GM23338 (cell line): Measurements from ENCODE around the gene CORO1C. TPM values are rescaled to one million over a fixed set of nuclear protein-coding genes. Genes with fewer than 3 reads are reported as not detected.

ENCODE experiments used
- ATAC-seq: fragments of 200-7000 bp; cut with Tn5 transposase; 3 replicates; pipeline ENCODE4 v1.9.1; 2020
- DNase-seq: peaks from one replicate; pipeline ENCODE4 v3.0.0-alpha.2; 2015; ENCODE audit warnings: low spot score
- H2AFZ ChIP-seq: fragments of 200-600 bp; sonication (generic); 2 replicates; pipeline ENCODE4 v1.8.0; 2016; ENCODE audit warnings: antibody characterized with exemption, mild to moderate bottlenecking, moderate library complexity
- H3F3A ChIP-seq: fragments of 200-600 bp; sonication (generic); replicated peaks from 2 replicates; pipeline ENCODE4 v1.8.0; 2017; ENCODE audit warnings: antibody characterized with exemption, mixed run types, low read depth
- H3K27ac ChIP-seq: fragments of 200-600 bp; sonication (generic); 2 replicates; pipeline ENCODE4 v1.6.1; 2016; ENCODE audit warnings: low read depth
- H3K27me3 ChIP-seq: fragments of 200-600 bp; sonication (generic); 2 replicates; pipeline ENCODE4 v1.8.0; 2016; ENCODE audit warnings: mild to moderate bottlenecking, mixed run types, moderate library complexity; ENCODE audit not compliant: insufficient read depth
- H3K36me3 ChIP-seq: fragments of 200-600 bp; sonication (generic); 2 replicates; pipeline ENCODE4 v1.8.0; 2016; ENCODE audit warnings: mild to moderate bottlenecking; ENCODE audit not compliant: insufficient read depth
- H3K4me1 ChIP-seq: fragments of 200-600 bp; sonication (generic); 2 replicates; pipeline ENCODE4 v1.8.0; 2016; ENCODE audit warnings: mild to moderate bottlenecking, moderate library complexity; ENCODE audit not compliant: insufficient read depth
- H3K4me2 ChIP-seq: fragments of 200-600 bp; sonication (generic); 2 replicates; pipeline ENCODE4 v1.7.1; 2017; ENCODE audit warnings: mixed run types
- H3K4me3 ChIP-seq: fragments of 200-600 bp; sonication (generic); 2 replicates; pipeline ENCODE4 v1.6.1; 2016; ENCODE audit warnings: mixed run types
- H3K79me2 ChIP-seq: fragments of 200-600 bp; sonication (generic); replicated peaks from 2 replicates; pipeline ENCODE4 v1.8.0; 2017; ENCODE audit warnings: mild to moderate bottlenecking; ENCODE audit not compliant: insufficient read depth
- H3K9me2 ChIP-seq: fragments of 200-600 bp; sonication (generic); 2 replicates; pipeline ENCODE4 v1.8.0; 2017; ENCODE audit not compliant: insufficient read depth
- H4K20me1 ChIP-seq: fragments of 200-600 bp; sonication (generic); replicated peaks from 2 replicates; pipeline ENCODE4 v1.8.0; 2017; ENCODE audit warnings: mild to moderate bottlenecking; ENCODE audit not compliant: insufficient read depth
- H3K27ac Mint-ChIP-seq: 2 replicates; pipeline ENCODE4 v1.8.0; 2020; ENCODE audit warnings: inconsistent platforms, mild to moderate bottlenecking, moderate library complexity, mixed read lengths
- H3K27me3 Mint-ChIP-seq: 3 replicates; pipeline ENCODE4 v1.8.0; 2022; ENCODE audit warnings: low read depth, mild to moderate bottlenecking, moderate library complexity, mixed read lengths, inconsistent platforms; ENCODE audit not compliant: insufficient read depth, poor library complexity
- H3K36me3 Mint-ChIP-seq: 3 replicates; pipeline ENCODE4 v1.8.0; 2021; ENCODE audit warnings: low read depth, mild to moderate bottlenecking, inconsistent platforms, moderate library complexity, mixed read lengths
- H3K4me1 Mint-ChIP-seq: 3 replicates; pipeline ENCODE4 v1.8.0; 2020; ENCODE audit warnings: mild to moderate bottlenecking, inconsistent platforms, mixed read lengths
- H3K4me3 Mint-ChIP-seq: 3 replicates; pipeline ENCODE4 v1.8.0; 2021; ENCODE audit warnings: moderate library complexity, mild to moderate bottlenecking, inconsistent platforms, mixed read lengths
- H3K9me3 Mint-ChIP-seq: 3 replicates; pipeline ENCODE4 v1.8.0; 2020; ENCODE audit warnings: moderate library complexity, mild to moderate bottlenecking, inconsistent platforms, mixed read lengths
- EZH2 ChIP-seq: fragments of 200-600 bp; sonication (generic); IDR thresholded peaks from one replicate; pipeline ENCODE4 v1.8.0; 2017; ENCODE audit warnings: antibody characterized with exemption, mild to moderate bottlenecking, low read depth; ENCODE audit not compliant: unreplicated experiment
- STAT1 ChIP-seq: IDR thresholded peaks from one replicate; pipeline ENCODE4 v1.6.1; 2016; ENCODE audit warnings: antibody characterized with exemption; ENCODE audit not compliant: unreplicated experiment
- ZNF114 ChIP-seq: fragments of 250-450 bp; sonication (Bioruptor Pico); IDR thresholded peaks from 2 replicates; pipeline ENCODE4 v1.5.0; 2020; ENCODE audit warnings: mild to moderate bottlenecking, moderate library complexity
- ZNF331 ChIP-seq: fragments of 250-450 bp; sonication (Bioruptor Pico); IDR thresholded peaks from 2 replicates; pipeline ENCODE4 v1.5.0; 2020; ENCODE audit warnings: low read depth, mild to moderate bottlenecking, moderate library complexity
- polyA plus RNA-seq: library from polyadenylated mRNA; unstranded; fragments of >200 nt; fragmentation: Nextera tagmentation; extraction: Ambion mirVana; gene quantifications from 2 replicates; pipeline ENCODE4 v1.2.1, GENCODE V29; 2016
- total RNA-seq: library from RNA; depleted of rRNA; stranded (reverse); fragments of >200 nt; shearing (Covaris generic); gene quantifications from 2 replicates; pipeline ENCODE4 v1.2.3, GENCODE V29; 2014
- TF ChIP-seq, protein P1 (sequence below): IDR thresholded peaks from 2 replicates; pipeline ENCODE4 v1.6.1; 2016; ENCODE audit warnings: antibody characterized with exemption
- TF ChIP-seq, protein P2 (sequence below): IDR thresholded peaks from one replicate; pipeline ENCODE4 v1.6.1; 2018; ENCODE audit warnings: antibody characterized with exemption; ENCODE audit not compliant: unreplicated experiment
- TF ChIP-seq, protein P3 (sequence below): fragments of 250-450 bp; sonication (Bioruptor Pico); IDR thresholded peaks from 2 replicates; pipeline ENCODE4 v1.5.0; 2020; ENCODE audit warnings: mild to moderate bottlenecking, moderate library complexity
- TF ChIP-seq, protein P4 (sequence below), 2 experiments: fragments of 200-600 bp in 1 of 2; sonication (generic) in 1 of 2; conservative IDR thresholded peaks; 2 replicates each; pipeline versions ENCODE4 v1.5.1 to v1.6.1; 2016 to 2017; ENCODE audit warnings: antibody characterized with exemption in 2 of 2, low read depth in 2 of 2, mild to moderate bottlenecking in 2 of 2, moderate library complexity in 1 of 2

CORO1C gene
- total and polyA plus RNA-seq, 2 experiments from 2014 or later: 59.2 to 89.5 TPM

DNA sequence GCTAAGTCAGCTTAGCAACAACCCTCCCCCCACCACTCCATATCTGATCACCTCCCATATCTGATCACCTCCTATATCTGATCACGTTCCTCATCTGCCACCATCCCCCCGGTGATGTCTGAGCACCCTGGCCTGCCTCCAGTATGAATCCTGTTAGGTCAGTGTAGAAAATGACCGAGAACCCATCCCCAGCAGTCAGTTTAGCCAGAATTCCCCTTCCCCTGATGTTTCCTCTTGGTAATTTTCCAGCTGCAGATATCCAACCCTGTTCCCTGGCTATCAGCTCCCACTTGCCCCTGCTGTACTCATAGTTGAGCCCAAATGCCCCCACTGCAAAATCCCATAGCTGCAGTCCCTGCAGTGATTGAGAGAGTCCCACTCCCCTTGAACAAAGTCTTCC, 110.2 kb downstream of the CORO1C start:
- Histone ChIP-seq H3F3A (0 out of 2 replicates have a peak, but pooled peaks cover 7% of the 10 kb centered on the region), H4K20me1 (no peaks in the 10 kb centered on the region), H3K79me2 (no peaks in the 10 kb centered on the region), H3K4me1 (peaks cover 6% of the 10 kb centered on the region; the same call in 1 of the 2 replicates), H2AFZ (no peak overlapping the region), H3K4me3 (no peak overlapping the region), H3K36me3 (no peaks in the 10 kb centered on the region), H3K27me3 (no peaks in the 10 kb centered on the region), H3K4me2 (no peak overlapping the region), H3K9me2 (peaks cover 7% of the 10 kb centered on the region; the same call in 1 of the 2 replicates), H3K27ac (no peak overlapping the region)
- Mint-ChIP-seq H3K4me1 (peaks cover 25% of the 10 kb centered on the region), H3K36me3 (peaks cover 6% of the 10 kb centered on the region; the same call in 2 of the 3 replicates), H3K27ac (no peak overlapping the region), H3K9me3 (peaks cover 8% of the 10 kb centered on the region), H3K27me3 (peaks cover 13% of the 10 kb centered on the region), H3K4me3 (no peak overlapping the region)
- no peak for DNase-seq
- no peak for ATAC-seq
- TF ChIP-seq, protein P1, sequence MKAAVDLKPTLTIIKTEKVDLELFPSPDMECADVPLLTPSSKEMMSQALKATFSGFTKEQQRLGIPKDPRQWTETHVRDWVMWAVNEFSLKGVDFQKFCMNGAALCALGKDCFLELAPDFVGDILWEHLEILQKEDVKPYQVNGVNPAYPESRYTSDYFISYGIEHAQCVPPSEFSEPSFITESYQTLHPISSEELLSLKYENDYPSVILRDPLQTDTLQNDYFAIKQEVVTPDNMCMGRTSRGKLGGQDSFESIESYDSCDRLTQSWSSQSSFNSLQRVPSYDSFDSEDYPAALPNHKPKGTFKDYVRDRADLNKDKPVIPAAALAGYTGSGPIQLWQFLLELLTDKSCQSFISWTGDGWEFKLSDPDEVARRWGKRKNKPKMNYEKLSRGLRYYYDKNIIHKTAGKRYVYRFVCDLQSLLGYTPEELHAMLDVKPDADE: no peak
- TF ChIP-seq STAT1: no peak
- TF ChIP-seq, protein P2, sequence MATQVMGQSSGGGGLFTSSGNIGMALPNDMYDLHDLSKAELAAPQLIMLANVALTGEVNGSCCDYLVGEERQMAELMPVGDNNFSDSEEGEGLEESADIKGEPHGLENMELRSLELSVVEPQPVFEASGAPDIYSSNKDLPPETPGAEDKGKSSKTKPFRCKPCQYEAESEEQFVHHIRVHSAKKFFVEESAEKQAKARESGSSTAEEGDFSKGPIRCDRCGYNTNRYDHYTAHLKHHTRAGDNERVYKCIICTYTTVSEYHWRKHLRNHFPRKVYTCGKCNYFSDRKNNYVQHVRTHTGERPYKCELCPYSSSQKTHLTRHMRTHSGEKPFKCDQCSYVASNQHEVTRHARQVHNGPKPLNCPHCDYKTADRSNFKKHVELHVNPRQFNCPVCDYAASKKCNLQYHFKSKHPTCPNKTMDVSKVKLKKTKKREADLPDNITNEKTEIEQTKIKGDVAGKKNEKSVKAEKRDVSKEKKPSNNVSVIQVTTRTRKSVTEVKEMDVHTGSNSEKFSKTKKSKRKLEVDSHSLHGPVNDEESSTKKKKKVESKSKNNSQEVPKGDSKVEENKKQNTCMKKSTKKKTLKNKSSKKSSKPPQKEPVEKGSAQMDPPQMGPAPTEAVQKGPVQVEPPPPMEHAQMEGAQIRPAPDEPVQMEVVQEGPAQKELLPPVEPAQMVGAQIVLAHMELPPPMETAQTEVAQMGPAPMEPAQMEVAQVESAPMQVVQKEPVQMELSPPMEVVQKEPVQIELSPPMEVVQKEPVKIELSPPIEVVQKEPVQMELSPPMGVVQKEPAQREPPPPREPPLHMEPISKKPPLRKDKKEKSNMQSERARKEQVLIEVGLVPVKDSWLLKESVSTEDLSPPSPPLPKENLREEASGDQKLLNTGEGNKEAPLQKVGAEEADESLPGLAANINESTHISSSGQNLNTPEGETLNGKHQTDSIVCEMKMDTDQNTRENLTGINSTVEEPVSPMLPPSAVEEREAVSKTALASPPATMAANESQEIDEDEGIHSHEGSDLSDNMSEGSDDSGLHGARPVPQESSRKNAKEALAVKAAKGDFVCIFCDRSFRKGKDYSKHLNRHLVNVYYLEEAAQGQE: no peak
- TF ChIP-seq, protein P3, sequence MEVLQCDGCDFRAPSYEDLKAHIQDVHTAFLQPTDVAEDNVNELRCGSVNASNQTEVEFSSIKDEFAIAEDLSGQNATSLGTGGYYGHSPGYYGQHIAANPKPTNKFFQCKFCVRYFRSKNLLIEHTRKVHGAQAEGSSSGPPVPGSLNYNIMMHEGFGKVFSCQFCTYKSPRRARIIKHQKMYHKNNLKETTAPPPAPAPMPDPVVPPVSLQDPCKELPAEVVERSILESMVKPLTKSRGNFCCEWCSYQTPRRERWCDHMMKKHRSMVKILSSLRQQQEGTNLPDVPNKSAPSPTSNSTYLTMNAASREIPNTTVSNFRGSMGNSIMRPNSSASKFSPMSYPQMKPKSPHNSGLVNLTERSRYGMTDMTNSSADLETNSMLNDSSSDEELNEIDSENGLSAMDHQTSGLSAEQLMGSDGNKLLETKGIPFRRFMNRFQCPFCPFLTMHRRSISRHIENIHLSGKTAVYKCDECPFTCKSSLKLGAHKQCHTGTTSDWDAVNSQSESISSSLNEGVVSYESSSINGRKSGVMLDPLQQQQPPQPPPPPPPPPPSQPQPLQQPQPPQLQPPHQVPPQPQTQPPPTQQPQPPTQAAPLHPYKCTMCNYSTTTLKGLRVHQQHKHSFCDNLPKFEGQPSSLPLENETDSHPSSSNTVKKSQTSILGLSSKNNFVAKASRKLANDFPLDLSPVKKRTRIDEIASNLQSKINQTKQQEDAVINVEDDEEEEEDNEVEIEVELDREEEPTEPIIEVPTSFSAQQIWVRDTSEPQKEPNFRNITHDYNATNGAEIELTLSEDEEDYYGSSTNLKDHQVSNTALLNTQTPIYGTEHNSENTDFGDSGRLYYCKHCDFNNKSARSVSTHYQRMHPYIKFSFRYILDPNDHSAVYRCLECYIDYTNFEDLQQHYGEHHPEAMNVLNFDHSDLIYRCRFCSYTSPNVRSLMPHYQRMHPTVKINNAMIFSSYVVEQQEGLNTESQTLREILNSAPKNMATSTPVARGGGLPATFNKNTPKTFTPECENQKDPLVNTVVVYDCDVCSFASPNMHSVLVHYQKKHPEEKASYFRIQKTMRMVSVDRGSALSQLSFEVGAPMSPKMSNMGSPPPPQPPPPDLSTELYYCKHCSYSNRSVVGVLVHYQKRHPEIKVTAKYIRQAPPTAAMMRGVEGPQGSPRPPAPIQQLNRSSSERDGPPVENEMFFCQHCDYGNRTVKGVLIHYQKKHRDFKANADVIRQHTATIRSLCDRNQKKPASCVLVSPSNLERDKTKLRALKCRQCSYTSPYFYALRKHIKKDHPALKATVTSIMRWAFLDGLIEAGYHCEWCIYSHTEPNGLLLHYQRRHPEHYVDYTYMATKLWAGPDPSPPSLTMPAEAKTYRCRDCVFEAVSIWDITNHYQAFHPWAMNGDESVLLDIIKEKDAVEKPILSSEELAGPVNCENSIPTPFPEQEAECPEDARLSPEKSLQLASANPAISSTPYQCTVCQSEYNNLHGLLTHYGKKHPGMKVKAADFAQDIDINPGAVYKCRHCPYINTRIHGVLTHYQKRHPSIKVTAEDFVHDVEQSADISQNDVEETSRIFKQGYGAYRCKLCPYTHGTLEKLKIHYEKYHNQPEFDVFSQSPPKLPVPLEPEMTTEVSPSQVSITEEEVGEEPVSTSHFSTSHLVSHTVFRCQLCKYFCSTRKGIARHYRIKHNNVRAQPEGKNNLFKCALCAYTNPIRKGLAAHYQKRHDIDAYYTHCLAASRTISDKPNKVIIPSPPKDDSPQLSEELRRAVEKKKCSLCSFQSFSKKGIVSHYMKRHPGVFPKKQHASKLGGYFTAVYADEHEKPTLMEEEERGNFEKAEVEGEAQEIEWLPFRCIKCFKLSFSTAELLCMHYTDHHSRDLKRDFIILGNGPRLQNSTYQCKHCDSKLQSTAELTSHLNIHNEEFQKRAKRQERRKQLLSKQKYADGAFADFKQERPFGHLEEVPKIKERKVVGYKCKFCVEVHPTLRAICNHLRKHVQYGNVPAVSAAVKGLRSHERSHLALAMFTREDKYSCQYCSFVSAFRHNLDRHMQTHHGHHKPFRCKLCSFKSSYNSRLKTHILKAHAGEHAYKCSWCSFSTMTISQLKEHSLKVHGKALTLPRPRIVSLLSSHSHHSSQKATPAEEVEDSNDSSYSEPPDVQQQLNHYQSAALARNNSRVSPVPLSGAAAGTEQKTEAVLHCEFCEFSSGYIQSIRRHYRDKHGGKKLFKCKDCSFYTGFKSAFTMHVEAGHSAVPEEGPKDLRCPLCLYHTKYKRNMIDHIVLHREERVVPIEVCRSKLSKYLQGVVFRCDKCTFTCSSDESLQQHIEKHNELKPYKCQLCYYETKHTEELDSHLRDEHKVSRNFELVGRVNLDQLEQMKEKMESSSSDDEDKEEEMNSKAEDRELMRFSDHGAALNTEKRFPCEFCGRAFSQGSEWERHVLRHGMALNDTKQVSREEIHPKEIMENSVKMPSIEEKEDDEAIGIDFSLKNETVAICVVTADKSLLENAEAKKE (CRISPR knock-in tag): no peak
- no peak for TF ChIP-seq EZH2
- TF ChIP-seq, protein P4, sequence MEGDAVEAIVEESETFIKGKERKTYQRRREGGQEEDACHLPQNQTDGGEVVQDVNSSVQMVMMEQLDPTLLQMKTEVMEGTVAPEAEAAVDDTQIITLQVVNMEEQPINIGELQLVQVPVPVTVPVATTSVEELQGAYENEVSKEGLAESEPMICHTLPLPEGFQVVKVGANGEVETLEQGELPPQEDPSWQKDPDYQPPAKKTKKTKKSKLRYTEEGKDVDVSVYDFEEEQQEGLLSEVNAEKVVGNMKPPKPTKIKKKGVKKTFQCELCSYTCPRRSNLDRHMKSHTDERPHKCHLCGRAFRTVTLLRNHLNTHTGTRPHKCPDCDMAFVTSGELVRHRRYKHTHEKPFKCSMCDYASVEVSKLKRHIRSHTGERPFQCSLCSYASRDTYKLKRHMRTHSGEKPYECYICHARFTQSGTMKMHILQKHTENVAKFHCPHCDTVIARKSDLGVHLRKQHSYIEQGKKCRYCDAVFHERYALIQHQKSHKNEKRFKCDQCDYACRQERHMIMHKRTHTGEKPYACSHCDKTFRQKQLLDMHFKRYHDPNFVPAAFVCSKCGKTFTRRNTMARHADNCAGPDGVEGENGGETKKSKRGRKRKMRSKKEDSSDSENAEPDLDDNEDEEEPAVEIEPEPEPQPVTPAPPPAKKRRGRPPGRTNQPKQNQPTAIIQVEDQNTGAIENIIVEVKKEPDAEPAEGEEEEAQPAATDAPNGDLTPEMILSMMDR (conservative IDR thresholded peaks at IDR 0.05; ENCODE audit: low read depth in 2 of 2): no peak
- TF ChIP-seq ZNF114 (CRISPR knock-in tag): no peak
- no peak for TF ChIP-seq ZNF331 (CRISPR knock-in tag)
